Loucy (cell line): Measurements from ENCODE around the gene GLT8D1.

ENCODE experiments used
- H2AFZ ChIP-seq: fragments of 200-600 bp; sonication (generic); 2 replicates; pipeline ENCODE4 v1.6.0; 2016; ENCODE audit warnings: antibody characterized with exemption, mild to moderate bottlenecking, low read length, moderate library complexity
- H3F3A ChIP-seq: fragments of 200-600 bp; 2 replicates; pipeline ENCODE4 v1.6.0; 2016; ENCODE audit warnings: antibody characterized with exemption, low read depth, mild to moderate bottlenecking
- H3K27me3 ChIP-seq: fragments of 200-600 bp; sonication (generic); 2 replicates; pipeline ENCODE4 v1.6.1; 2014; ENCODE audit warnings: low read length, mild to moderate bottlenecking; ENCODE audit not compliant: insufficient read depth, poor library complexity, severe bottlenecking
- H3K36me3 ChIP-seq: fragments of 200-600 bp; sonication (generic); 2 replicates; pipeline ENCODE4 v1.6.1; 2016; ENCODE audit warnings: low read length; ENCODE audit not compliant: insufficient read depth
- H3K4me1 ChIP-seq: fragments of 200-600 bp; sonication (generic); 2 replicates; pipeline ENCODE4 v1.5.1; 2014; ENCODE audit warnings: low read length, mild to moderate bottlenecking; ENCODE audit not compliant: insufficient read depth, poor library complexity, severe bottlenecking
- H3K4me2 ChIP-seq: fragments of 200-600 bp; sonication (generic); 2 replicates; pipeline ENCODE4 v1.6.0; 2014; ENCODE audit warnings: antibody characterized with exemption, low read length, low read depth, mild to moderate bottlenecking; ENCODE audit not compliant: poor library complexity, severe bottlenecking
- H3K4me3 ChIP-seq: fragments of 200-600 bp; sonication (generic); 2 replicates; pipeline ENCODE4 v1.5.1; 2014; ENCODE audit warnings: low read length, mild to moderate bottlenecking, mixed read lengths; ENCODE audit not compliant: poor library complexity, severe bottlenecking
- H3K79me2 ChIP-seq: fragments of 200-600 bp; sonication (generic); 2 replicates; pipeline ENCODE4 v1.6.1; 2014; ENCODE audit warnings: low read length; ENCODE audit not compliant: insufficient read depth
- H3K9ac ChIP-seq: fragments of 200-600 bp; sonication (generic); 2 replicates; pipeline ENCODE4 v1.6.0; 2014; ENCODE audit warnings: mild to moderate bottlenecking, low read depth, low read length, moderate library complexity; ENCODE audit not compliant: poor library complexity, severe bottlenecking
- H3K9me2 ChIP-seq: fragments of 200-600 bp; sonication (generic); replicated peaks from 2 replicates; pipeline ENCODE4 v1.6.1; 2016; ENCODE audit warnings: low read depth, low read length, mixed read lengths
- H3K9me3 ChIP-seq: fragments of 200-600 bp; sonication (generic); 2 replicates; pipeline ENCODE4 v1.6.1; 2014; ENCODE audit warnings: mild to moderate bottlenecking, antibody characterized with exemption, low read length, low read depth; ENCODE audit not compliant: insufficient read depth
- H4K20me1 ChIP-seq: fragments of 200-600 bp; sonication (generic); 2 replicates; pipeline ENCODE4 v1.6.0; 2014; ENCODE audit warnings: antibody characterized with exemption, low read length, mild to moderate bottlenecking; ENCODE audit not compliant: insufficient read depth, poor library complexity, severe bottlenecking
- CTCF ChIP-seq: fragments of 200-600 bp; sonication (generic); conservative IDR thresholded peaks from 2 replicates; pipeline ENCODE4 v1.5.1; 2014; ENCODE audit warnings: mild to moderate bottlenecking, antibody characterized with exemption, low read length
- EZH2phosphoT487 ChIP-seq: fragments of 200-600 bp; IDR thresholded peaks from 2 replicates; pipeline ENCODE4 v1.6.1; 2018; ENCODE audit warnings: antibody characterized with exemption, mild to moderate bottlenecking, moderate library complexity, borderline replicate concordance

GLT8D1 gene

GRCh38 chr3:52739730-52740129 lies 34.1 kb upstream of the GLT8D1 start:
- Histone ChIP-seq H3K4me2 (no peak overlapping the region), H3K9ac (no peak overlapping the region), H3K4me1 (no peaks in the 10 kb centered on the region), H3K79me2 (no peaks in the 10 kb centered on the region), H2AFZ (no peak overlapping the region), H3K36me3 (peaks cover 34% of the 10 kb centered on the region; the same call in 1 of the 2 replicates), H3F3A (no peaks in the 10 kb centered on the region), H3K27me3 (no peaks in the 10 kb centered on the region), H3K9me3 (no peaks in the 10 kb centered on the region), H3K9me2 (no peaks in the 10 kb centered on the region), H3K4me3 (no peak overlapping the region), H4K20me1 (no peaks in the 10 kb centered on the region)
- TF ChIP-seq CTCF: no peak
- TF ChIP-seq EZH2phosphoT487: no peak

- H3K4me1 ChIP-seq: peaks cover 5% of the 10 kb centered on the region
- H3K4me2 ChIP-seq: no peak overlapping the region
- H3K9me3 ChIP-seq: peaks cover 6% of the 10 kb centered on the region; the same call in 1 of the 2 replicates
- no peak overlapping the region for H3K9ac ChIP-seq
- H3K79me2 ChIP-seq: no peaks in the 10 kb centered on the region
- H3F3A ChIP-seq: no peaks in the 10 kb centered on the region
- H3K4me3 ChIP-seq: no peak overlapping the region
- H2AFZ ChIP-seq: no peak overlapping the region
- H4K20me1 ChIP-seq: no peaks in the 10 kb centered on the region
- H3K36me3 ChIP-seq: peaks cover 18% of the 10 kb centered on the region; the same call in 1 of the 2 replicates
- H3K27me3 ChIP-seq: no peaks in the 10 kb centered on the region
- no peak for TF ChIP-seq CTCF
- TF ChIP-seq EZH2phosphoT487: no peak
- no peaks in the 10 kb centered on the region for H3K9me2 ChIP-seq
Measured at GRCh38 chr3:52733256-52733891, 27.8 kb upstream of the GLT8D1 start.

GRCh38 chr3:52731590-52731989 lies 26.0 kb upstream of the GLT8D1 start:
- no peaks in the 10 kb centered on the region for H3K79me2 ChIP-seq
- peaks cover 11% of the 10 kb centered on the region; the same call in 1 of the 2 replicates for H3K9me3 ChIP-seq
- H3K4me1 ChIP-seq: peaks cover 5% of the 10 kb centered on the region
- no peak overlapping the region for H3K4me3 ChIP-seq
- no peak overlapping the region for H3K9ac ChIP-seq
- H3K4me2 ChIP-seq: no peak overlapping the region
- no peaks in the 10 kb centered on the region for H3F3A ChIP-seq
- no peaks in the 10 kb centered on the region for H3K27me3 ChIP-seq
- H4K20me1 ChIP-seq: no peaks in the 10 kb centered on the region
- no peak for TF ChIP-seq CTCF
- TF ChIP-seq EZH2phosphoT487: no peak
- peaks cover 18% of the 10 kb centered on the region; the same call in 1 of the 2 replicates for H3K36me3 ChIP-seq
- no peak overlapping the region for H2AFZ ChIP-seq
- H3K9me2 ChIP-seq: no peaks in the 10 kb centered on the region
